ENCODE data around the gene ZNF804A.

GRCh38 chr2:184875212-184875611 is 276.9 kb downstream of the ZNF804A start:
- TF ChIP-seq POLR2AphosphoS5 (IDR thresholded peaks at IDR 0.05; ENCODE audit: low read depth, low read length) (no peak), REST (IDR thresholded peaks at IDR 0.05; ENCODE audit: insufficient read depth in 1 of 2, low read depth in 2 of 2, low read length in 2 of 2) (no peak), FOXP2 (optimal IDR thresholded peaks at IDR 0.05; ENCODE audit: borderline replicate concordance, extremely low read depth, extremely low read length, insufficient read depth) (no peak), SIN3A (IDR thresholded peaks at IDR 0.05; ENCODE audit: borderline replicate concordance, insufficient read depth, low read length) (no peak)

Measured in PFSK-1 (cell line).